Hematopoietic multipotent progenitor cell treated with erythropoietin and hydrocortisone succinate and interleukin-3 and kit ligand, for 8 days (in vitro differentiated cells): ENCODE measurements around the gene ANGEL1.

Experiments
- DNase-seq: peaks from one replicate; pipeline ENCODE4 v3.0.0-alpha.2; 2015

Gene ANGEL1

DNA sequence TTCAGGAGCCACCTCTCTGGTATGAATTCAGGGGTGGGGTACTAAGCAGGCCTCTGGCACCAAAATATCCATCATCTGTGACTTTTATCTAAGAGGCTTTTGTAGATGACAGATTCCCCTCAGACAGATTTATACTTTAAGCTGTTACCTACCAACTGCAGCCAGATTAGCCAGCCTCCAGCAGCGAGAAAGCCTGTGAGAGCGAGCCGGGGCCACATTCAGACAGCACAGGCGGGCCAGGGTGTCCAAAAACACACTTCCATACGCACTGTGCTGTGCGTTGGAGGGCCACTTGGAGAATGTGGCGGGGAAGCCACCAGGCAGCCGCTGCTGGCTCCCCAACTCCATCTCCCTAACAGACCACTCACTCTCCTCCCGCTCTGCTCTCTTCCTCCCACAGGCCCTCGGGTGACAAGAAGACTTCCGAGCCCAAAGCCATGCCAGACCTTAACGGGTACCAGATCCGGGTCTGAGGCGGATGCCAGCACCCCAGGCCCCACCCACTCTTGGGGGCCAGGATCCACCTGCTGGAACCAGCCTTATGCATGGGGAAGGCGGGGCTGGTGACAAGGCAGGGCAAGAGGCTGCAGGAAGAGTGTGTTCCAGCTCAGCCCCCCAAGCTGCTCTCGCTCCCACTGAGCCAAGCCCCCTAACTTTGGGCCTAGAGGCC is 34.0 kb downstream of the ANGEL1 start:
- DNase-seq, result no peak

DNA sequence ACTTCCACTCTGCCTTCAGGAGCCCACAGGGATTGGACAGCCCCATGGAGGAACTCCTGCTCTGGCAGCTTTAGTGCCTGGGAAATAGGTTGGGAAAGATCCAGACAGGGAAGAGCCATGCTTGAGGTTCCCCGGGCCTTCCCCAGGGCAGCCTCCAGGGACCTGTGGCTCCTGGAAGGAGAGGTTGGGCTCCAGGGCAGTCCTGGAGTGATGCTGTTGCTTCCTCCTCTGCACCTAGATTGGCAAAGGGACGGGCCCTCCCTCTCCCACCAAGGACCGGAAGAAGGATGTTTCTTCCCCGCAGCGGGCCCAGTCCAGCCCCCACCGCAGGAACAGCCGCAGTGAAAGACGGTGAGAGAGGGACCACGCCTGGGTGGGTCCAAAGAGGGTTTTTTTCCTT is 35.0 kb downstream of the ANGEL1 start:
- DNase-seq, result no peak

DNA sequence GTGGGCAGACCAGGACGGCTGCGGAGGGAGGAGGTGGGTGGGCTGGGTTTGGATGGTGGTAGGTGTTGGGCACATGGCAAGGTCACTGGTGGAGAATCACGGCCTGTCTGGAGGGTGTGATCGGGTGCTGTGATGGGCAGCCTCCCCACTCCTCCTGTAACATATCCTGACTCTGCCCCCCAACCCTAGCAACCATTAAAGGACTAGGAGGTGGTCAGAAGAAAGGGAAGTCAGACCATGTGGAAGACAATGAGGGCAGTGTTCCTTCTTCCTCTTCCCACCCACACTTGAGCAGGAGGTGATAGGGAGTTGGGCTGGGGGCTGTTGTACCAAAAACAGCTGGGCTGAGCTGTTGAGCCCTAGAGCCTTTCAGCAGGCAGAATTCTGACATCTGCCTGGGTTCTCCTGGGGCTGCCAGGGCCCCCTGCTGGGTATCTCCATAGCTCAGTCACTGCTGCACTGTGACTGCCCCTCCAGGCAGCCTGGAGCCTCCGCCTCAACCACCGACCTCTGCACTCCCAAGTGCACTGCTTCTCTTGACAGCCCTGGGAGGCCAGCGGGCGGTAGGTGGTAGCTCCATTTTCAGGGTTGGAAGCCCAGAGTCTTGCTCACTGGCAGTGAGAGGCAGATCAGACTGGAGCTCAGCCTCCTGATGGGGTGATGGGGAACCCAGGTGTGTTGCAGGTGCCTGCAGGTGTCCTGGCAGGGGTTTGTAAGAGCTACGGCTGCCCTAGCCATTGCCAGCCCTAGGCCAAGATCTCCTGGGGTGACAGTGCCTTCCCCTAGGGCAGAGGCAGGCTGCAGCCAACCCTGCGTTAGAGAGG is 36.0 kb downstream of the ANGEL1 start:
- peak; percentile 29 for DNase-seq

DNA sequence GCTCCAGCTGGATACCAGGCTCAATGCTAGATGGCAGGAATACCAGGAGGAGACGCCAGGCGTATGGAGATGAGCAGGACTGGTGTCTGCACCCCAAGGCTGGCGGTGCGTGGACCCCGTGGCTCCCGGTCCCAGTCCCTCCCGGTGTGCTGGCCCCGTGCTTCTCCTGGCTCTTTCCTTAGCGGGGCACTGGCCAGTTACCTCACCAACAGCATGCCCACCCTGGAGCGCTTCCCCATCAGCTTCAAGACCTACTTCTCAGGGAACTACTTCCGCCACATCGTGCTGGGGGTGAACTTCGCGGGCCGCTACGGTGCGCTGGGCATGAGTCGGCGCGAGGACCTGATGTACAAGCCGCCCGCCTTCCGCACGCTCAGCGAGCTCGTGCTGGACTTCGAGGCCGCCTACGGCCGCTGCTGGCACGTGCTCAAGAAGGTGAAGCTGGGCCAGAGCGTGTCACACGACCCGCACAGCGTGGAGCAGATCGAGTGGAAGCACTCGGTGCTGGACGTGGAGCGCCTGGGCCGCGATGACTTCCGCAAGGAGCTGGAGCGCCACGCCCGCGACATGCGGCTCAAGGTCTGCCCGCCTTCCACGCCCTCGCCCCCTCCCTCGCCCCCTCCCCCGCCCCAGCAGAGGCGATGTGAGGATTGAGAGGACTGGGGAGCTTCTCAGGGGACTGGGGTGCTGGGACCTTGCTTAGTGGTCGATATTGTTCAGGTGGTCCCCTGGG is 36.8 kb downstream of the ANGEL1 start:
- no peak for DNase-seq

DNA sequence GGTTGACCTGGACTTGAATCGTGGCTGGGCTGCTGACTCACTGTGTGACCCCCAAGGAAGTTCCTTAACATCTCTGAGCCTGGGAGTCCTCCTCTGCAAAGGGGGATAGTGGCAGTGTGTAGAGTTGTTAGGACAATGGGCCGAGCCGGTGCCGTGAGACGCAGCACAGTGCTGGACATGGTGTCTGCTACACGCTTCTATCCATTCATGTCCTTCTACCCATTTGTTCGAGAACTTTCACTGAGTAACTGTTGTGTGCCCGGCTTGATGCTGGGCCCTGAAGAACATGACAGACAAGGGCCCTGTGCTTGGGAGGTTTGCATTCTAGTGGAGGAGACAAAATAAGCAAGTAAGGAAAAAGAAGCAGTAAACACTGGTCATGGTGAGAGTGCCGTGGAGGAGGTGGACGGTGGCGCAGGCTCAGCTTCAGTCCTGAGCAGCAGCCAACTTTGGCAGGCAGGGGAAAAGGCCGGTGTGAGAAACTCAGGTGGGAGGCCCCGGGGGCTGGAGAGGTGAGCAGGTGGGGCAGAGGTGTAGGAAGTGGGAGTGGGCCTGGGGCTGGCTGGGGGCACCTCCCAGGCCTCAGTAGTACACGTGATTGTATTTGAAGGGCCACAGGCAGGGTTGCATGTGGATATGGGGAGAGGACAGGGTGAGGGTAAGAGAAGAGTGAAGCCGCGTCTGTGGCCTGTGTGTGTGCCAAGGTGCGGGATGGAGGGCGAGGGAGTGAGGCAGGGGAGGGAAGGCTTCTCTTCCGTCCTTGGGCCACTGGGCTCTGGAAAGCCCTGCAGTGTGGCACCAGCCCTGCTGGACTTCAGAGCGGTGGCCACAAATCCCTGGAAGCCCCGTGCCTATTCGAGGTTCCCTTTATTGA is 37.6 kb downstream of the ANGEL1 start:
- DNase-seq, result no peak

DNA sequence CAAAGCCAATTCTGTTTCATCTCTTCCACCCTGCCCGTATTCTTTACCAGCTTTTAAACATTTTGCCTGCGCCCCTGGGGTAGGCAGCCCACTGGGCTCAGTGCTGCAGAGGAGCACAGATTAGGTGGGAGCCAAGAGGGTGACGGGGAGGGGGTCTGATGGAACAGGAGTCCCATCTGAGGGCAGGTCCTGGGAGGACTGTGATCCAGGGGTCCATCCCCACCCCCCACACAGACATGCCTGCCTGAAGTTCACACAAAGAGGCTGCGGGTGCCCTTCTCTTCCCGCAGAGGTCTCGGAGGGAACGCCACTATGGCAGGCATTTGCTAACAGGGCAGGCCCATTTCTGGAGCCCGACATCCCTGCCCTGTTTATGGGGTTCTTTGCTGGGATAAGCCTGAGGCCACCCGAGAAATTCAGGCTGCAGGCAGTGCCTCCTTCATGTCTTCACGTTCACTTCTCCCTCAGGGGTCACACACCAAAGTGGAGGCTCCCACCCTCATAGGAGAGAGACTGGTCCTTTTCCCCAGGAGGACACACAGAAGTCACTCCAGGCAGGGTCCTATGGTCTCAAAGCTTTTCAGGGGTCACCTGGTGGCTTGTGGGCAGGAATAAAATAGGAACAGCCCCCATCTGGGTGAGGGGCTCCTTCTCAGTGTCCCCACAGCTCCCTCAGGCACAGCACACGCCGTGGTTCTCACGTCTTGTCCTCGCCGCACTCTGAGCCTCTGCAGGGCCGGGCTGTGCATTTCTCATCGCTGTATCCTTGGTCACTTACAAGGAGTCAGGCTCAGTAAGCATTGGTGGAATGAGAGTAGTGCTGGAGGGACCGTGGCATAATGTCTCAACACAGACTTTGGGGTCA is 38.5 kb downstream of the ANGEL1 start:
- no peak for DNase-seq

DNA sequence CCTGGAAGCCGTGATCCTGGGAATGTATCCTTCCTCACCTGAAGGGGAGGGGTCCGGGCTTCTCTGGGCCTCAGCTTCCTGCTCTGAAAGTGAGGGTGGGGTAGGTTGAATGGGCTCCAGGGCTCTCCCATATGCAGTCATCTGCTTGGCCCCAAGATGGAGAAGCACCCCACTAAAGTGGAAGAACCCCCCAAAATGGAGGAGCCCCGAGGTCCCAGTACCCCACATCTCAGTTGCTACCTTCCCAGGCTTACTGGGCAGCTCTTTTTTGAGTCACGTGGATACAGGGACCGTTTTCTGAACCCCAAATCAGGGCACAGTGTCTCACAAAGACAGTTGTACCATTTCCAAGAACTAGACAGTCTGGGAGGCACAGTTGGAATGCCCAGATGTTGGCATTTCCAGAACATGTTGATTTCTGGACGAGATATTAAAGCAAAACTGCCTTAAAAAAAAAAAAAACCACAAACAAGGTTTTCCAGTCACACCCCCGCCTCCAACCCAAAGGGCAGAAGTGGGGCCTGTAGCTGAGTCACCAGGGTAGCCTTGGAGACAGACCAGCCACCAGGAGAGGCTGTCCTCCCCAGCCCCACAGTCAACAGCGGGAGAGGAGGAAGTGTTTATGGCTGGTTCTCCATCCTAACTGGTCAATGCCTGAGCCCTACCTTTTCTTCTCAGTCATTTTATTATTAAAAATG is 39.3 kb downstream of the ANGEL1 start:
- peak; percentile 79 for DNase-seq

DNA sequence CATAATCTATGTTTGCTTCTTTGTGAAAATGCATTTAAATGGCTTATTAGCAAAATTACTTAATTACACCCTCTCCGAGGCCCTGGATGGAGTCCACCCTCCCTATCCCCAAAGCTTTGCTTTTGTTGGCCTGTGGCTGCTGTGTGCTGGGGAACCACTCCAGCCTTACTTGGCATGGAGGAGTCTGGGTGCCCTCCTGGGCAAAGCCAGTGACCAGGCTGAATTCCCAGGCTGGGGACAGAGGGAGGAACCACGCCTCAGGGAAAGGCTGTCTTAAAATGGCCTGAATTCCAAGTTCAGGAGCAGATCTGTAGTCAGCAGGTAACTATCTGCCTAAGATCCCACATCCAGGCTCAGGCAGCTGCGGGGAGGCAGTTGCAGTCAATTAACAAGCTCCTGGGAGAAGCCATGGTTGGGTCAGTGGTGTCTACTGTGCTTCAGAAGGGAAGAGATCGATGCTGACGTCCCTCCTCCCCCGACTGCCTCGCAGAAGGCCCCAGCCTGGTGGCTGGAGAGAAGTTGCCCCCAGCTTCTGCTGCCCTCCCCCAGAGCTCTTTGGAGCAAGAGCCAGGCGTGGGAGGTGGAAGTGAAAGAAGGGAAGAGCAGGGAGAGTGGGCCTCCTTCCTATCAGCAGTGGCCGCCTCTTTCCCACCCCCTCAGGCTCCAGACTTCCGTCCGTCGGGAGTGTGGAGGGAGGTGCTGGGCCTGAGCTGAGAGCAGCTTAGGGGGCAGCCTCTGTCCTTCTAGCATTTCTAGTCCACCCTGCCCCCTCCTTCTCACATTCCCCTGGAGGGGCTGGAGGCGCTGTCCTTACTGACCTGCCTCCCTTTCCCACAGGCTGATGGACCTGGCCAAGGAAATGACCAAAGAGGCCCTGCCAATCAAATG is 40.1 kb downstream of the ANGEL1 start:
- no peak for DNase-seq

DNA sequence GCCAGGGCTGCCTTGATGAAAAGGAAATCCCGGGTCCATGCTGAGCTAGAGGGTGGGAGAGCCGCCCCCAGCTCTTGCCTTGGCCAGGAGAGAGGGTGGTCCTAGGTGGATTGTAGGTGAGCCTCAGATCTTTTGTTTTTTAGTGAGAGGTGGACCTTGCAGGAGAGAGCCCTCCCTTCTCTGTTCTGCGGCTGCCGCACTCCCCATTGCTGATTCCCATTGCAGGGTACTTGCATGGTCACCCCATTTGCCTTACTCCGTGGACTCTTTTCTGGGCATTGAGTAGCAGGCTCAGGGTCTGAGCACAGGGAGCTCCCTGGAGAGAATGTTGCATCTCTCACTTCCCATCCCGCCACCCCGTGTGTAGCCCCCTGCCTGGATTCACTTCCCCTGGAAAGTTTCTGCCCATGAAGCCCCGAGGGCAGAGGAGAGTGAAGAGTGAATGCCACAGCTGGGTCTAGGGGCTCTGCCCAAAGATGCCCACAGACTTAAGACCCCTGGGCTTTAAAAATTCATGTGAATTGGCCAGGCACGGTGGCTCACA is 41.2 kb downstream of the ANGEL1 start:
- DNase-seq, result no peak

DNA sequence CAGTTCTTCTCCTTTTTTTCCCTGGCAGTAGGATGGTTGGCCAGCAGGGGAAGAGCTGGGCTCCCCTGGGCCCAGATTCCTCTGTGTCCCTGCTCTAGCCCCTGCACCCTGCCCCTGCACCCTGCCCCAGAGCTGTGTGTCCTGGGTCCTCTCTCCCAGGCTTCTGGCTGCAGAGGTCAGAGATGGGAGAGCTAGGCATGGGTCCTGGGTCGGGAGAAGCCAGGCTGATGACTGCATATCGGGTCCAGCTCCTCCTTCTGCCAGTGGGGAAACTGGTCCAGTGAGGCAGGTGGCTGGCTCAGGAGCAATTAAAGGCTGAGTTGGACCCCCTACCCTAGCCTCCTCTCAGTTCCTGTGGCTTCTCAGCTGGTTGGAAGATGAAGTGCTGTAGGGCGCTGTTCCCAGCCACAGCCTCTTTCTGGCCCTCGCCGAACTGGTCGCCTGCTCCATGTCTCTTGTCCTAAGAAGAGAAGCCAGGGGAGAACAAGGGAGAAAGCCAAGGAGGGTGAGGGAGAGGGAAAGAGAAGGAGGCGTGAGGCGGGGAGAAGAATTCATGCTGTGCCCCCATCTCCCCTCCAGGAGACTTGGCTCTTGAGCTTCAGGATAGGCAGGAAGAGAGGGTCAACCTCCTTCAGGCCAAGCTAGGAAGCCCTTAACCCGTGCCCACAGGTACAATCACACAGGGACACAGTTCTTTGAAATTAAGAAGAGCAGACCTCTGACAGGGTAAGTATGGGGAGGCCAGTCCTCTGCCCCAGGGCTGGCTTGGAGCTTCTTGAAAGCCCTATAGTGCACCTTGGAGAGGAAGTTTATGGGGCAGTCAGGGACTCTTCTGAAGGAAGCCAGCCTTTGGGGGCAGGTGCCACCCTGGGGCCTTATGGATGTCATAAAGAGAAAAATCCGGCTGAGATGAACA is 41.9 kb downstream of the ANGEL1 start:
- no peak for DNase-seq

DNA sequence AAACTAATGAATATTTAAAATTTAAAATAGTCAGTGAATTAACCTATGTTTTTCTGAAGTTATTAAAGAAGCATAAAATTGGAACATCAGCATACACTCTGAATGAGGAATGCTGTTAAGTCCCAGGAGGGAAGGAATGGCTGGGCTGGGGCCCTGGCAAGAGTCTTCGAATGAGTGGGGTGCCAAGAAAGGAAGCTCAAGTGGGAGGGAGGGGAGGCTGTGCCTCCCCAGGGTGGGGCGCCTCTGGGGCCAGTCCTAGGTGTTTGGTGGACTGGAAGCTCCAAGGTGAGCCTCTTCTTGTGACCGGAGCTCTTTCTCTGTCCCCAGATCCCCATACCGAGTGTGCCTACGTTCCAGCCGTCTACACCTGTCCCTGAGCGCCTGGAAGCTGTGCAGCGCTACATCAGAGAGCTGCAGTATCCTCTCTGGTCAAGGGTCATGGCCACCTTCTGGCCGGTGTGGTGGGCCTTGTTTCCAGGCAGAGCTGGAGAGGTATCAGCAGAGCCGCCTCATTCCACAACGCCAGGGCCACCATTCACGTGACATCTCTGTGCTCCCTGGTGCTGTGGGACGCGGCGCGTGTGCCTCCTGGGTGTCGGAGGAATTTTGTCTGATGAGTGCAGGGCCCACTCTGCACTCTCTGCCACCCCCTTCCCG is 42.9 kb downstream of the ANGEL1 start:
- DNase-seq, result no peak

DNA sequence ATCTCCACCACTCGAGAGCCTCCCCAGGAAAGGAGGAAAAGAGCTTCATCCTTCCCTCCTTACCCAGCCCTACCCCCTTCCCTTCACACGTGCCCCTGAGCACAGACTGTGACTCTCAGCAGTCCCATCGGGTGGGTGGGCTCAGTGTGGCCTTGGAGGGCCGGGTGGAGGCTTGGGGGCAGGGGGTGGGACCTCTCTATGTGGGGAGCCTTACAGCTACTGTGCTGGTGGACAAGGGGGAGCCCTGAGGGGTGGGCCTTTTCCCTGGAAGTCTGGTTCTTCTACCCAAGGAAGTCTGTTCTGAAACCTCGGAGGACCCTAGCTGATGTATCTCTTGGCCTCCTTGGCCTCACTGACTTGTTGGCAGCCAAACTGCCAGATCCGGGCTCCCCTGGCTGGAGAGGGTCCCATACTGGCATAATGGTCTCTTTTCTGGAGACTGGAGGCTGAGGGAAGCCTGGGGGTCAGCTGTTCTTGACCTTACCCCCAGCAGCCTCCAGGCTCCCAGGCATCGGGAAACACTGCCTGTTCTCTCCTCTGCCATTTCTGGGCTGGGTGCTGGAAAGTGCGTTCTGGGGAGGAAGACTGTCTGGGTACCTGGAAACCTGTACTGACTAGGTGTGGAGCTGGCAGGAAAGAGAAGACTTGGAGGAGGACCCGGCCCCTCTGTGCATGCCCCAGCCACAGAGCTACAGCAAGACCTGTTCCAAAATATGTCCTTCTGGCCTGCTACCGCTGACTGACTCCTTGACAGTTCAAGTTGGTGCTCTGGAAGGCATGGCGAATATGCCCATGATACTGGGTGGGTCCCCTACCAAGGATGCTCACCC is 43.8 kb downstream of the ANGEL1 start:
- no peak for DNase-seq

DNA sequence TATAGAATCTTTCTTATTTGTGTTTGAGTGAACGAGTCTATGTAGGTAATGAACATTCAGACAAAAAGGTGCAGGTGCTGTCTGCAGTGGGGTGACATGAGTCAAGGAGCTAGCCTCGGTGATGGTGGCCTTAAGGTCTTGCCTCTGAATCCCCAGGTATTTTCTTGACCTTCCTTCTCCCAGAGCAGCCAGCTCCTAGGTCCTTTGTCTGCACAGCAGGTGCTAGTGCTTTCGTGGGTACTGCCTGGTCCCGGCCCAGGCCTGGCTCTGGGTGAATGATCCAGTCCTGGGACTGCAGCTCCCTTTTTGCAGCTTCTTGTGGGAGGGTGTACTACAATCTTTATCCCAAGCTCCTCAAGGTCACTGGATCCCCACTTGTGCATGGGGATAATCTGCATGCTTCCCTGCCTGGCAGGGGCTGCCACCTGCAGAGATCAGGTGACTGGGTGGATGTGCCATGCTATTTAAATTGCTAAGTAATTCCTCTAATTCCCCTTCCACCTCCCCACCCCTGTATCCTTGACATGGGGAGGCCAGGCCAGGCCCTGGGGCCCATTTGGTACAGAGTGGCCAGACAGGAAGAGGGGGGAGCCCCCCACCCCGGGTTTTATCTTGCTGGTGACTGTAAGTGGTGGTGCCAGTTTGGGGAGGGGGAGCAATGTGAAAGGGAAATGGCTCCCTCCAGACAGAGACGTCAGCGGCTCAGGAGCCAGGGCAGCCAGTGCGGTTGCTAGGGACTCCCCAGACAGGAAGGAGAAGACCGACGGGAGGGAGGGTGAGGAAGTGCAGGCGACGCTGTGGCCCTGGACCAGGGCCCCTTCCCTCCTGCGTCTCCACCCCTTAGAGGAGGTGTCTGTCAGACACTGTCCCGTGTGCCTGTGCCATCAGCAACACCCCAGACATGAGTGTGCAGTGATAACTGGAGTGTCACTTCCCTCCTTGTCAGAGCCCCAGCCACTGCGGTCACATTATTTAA is 44.7 kb downstream of the ANGEL1 start:
- peak; percentile 95 for DNase-seq

DNA sequence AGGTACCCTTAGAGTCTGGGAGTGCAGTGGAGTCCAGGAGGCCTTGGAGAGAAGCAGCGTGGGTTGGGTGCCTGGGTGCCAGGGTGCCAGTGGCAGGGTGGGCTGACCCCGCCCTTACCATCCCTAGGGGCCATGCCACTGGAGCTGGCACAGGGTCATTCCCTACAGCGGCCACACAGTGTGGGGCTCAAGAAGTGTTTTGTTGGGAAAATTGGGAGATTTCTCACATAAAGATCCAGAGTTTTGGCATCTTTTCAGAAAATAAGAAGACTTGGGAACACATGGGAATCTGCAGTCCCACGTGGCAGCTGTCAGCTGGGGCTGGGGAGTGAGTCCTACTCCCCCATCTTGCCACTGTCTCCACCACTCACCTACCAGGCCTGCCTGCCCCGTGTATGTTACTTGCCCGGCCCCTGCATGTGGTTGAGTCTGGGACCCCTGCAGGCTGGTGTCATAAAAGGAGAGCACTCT is 47.2 kb downstream of the ANGEL1 start:
- DNase-seq, result no peak
